GM23248 (cell line): ENCODE results near the gene CGGBP1. TPM values are rescaled to one million over a fixed set of nuclear protein-coding genes. Genes with fewer than 3 reads are reported as not detected.
A peak's percentile ranks its signal among the peaks of the same experiment; 100 is the strongest.

Source experiments
- DNase-seq: peaks from one replicate; pipeline ENCODE4 v3.0.0-alpha.2; 2015
- H2AFZ ChIP-seq: fragments of 200-600 bp; sonication (generic); 2 replicates; pipeline ENCODE4 v1.6.1; 2016; ENCODE audit warnings: antibody characterized with exemption
- H3F3A ChIP-seq: fragments of 200-600 bp; sonication (generic); 2 replicates; pipeline ENCODE4 v1.6.1; 2016; ENCODE audit warnings: mild to moderate bottlenecking, antibody characterized with exemption, mixed run types; ENCODE audit not compliant: insufficient read depth
- H3K27ac ChIP-seq: fragments of 200-600 bp; sonication (generic); 2 replicates; pipeline ENCODE4 v1.5.1; 2016; ENCODE audit warnings: mild to moderate bottlenecking
- H3K27me3 ChIP-seq: fragments of 200-600 bp; sonication (generic); replicated peaks from 2 replicates; pipeline ENCODE4 v1.6.1; 2016; ENCODE audit warnings: mild to moderate bottlenecking; ENCODE audit not compliant: insufficient read depth
- H3K36me3 ChIP-seq: fragments of 200-600 bp; sonication (generic); 2 replicates; pipeline ENCODE4 v1.6.1; 2016; ENCODE audit warnings: low read depth, mild to moderate bottlenecking
- H3K4me1 ChIP-seq: fragments of 200-600 bp; sonication (generic); 2 replicates; pipeline ENCODE4 v1.6.1; 2016; ENCODE audit warnings: mild to moderate bottlenecking; ENCODE audit not compliant: insufficient read depth
- H3K4me2 ChIP-seq: fragments of 200-600 bp; sonication (generic); one replicate; pipeline ENCODE4 v1.6.1; 2016; ENCODE audit warnings: mild to moderate bottlenecking; ENCODE audit not compliant: unreplicated experiment
- H3K4me3 ChIP-seq: fragments of 200-600 bp; sonication (generic); 2 replicates; pipeline ENCODE4 v1.5.1; 2016; ENCODE audit warnings: mild to moderate bottlenecking
- H3K79me2 ChIP-seq: fragments of 200-600 bp; sonication (generic); 2 replicates; pipeline ENCODE4 v1.6.1; 2016; ENCODE audit warnings: mild to moderate bottlenecking; ENCODE audit not compliant: insufficient read depth
- H3K9ac ChIP-seq: fragments of 200-600 bp; sonication (generic); 2 replicates; pipeline ENCODE4 v1.6.1; 2016; ENCODE audit warnings: mild to moderate bottlenecking
- H3K9me2 ChIP-seq: fragments of 200-600 bp; sonication (generic); 2 replicates; pipeline ENCODE4 v1.6.1; 2016; ENCODE audit warnings: mixed run types, mild to moderate bottlenecking, moderate library complexity; ENCODE audit not compliant: insufficient read depth
- H3K9me3 ChIP-seq: fragments of 200-600 bp; sonication (generic); one replicate; pipeline ENCODE4 v1.6.1; 2017; ENCODE audit warnings: low read depth
- H4K20me1 ChIP-seq: fragments of 200-600 bp; sonication (generic); 2 replicates; pipeline ENCODE4 v1.6.0; 2016; ENCODE audit not compliant: insufficient read depth
- EZH2 ChIP-seq: fragments of 200-600 bp; sonication (generic); IDR thresholded peaks from 2 replicates; pipeline ENCODE4 v1.6.1; 2018; ENCODE audit warnings: antibody characterized with exemption, mild to moderate bottlenecking; ENCODE audit not compliant: insufficient read depth, poor library complexity, severe bottlenecking
- EZH2phosphoT487 ChIP-seq: fragments of 200-600 bp; sonication (generic); IDR thresholded peaks from 2 replicates; pipeline ENCODE4 v1.6.1; 2018; ENCODE audit warnings: antibody characterized with exemption, moderate library complexity, mild to moderate bottlenecking, low read depth; ENCODE audit not compliant: insufficient read depth
- WGBS, 2 experiments: methylation state at CpG; one replicate each; pipeline ENCODE4 v1.1.6; 2015 to 2017; ENCODE audit warnings: low lambda C conversion rate in 2 of 2, low coverage in 1 of 2; ENCODE audit errors: missing lambda C conversion rate in 2 of 2; 5-methylcytosine and 5-hydroxymethylcytosine counted together
- in situ Hi-C: fragments of 300-500 bp; cut with MboI; formaldehyde crosslinking; loops from 2 replicates; pipeline ENCODE4 v1.15.0; 2020
- polyA plus RNA-seq: library from polyadenylated mRNA; unstranded; fragments of >200 nt; fragmentation: Nextera tagmentation; extraction: Ambion mirVana; gene quantifications from 2 replicates; pipeline ENCODE4 v1.2.1, GENCODE V29; 2016
- total RNA-seq: library from RNA; depleted of rRNA; stranded (reverse); fragments of >200 nt; shearing (Covaris generic); gene quantifications from 2 replicates; pipeline ENCODE4 v1.2.3, GENCODE V29; 2014

Gene CGGBP1
- total and polyA plus RNA-seq, 2 experiments from 2014 or later, result 51.1 to 61.4 TPM

- no peaks in the 10 kb centered on the region for H3K9me2 ChIP-seq
- DNase-seq, result no peak
- no peaks in the 10 kb centered on the region for H3K27me3 ChIP-seq
- no peaks in the 10 kb centered on the region for H3K79me2 ChIP-seq
- TF ChIP-seq EZH2phosphoT487 (no peak), EZH2 (no peak)
- peaks cover 14% of the 10 kb centered on the region; the same call in 1 of the 2 replicates for H3F3A ChIP-seq
- H3K4me2 ChIP-seq, result no peak overlapping the region
- 91 to 94% methylated on average over 3 of the region's 3 CpGs for WGBS, 2 experiments
- H3K9ac ChIP-seq, result no peak overlapping the region
- no peaks in the 10 kb centered on the region for H3K36me3 ChIP-seq
- H4K20me1 ChIP-seq, result no peaks in the 10 kb centered on the region
- peaks cover 14% of the 10 kb centered on the region for H3K4me1 ChIP-seq
- no peak overlapping the region for H2AFZ ChIP-seq
- H3K9me3 ChIP-seq, result no peaks in the 10 kb centered on the region
- no peak overlapping the region for H3K27ac ChIP-seq
- H3K4me3 ChIP-seq, result no peak overlapping the region
- in situ Hi-C loops, result loop anchor here (25.0 kb wide), 1 partner anchor 1254 kb away; no protein-coding TSS in a partner anchor
Measured at GRCh38 chr3:88041005-88041404, 17.8 kb downstream of the CGGBP1 start.

GRCh38 chr3:88040529-88040928 lies 18.3 kb downstream of the CGGBP1 start:
- Histone ChIP-seq H3K36me3 (no peaks in the 10 kb centered on the region), H4K20me1 (no peaks in the 10 kb centered on the region), H3K4me1 (peaks cover 14% of the 10 kb centered on the region), H3K9me2 (no peaks in the 10 kb centered on the region), H3K27me3 (no peaks in the 10 kb centered on the region), H3K79me2 (no peaks in the 10 kb centered on the region), H2AFZ (no peak overlapping the region), H3K27ac (no peak overlapping the region), H3F3A (peaks cover 14% of the 10 kb centered on the region; the same call in 1 of the 2 replicates), H3K4me2 (no peak overlapping the region), H3K9me3 (no peaks in the 10 kb centered on the region), H3K4me3 (no peak overlapping the region), H3K9ac (no peak overlapping the region)
- in situ Hi-C loops, result loop anchor here (25.0 kb wide), 1 partner anchor 1253 kb away; no protein-coding TSS in a partner anchor
- DNase-seq, result no peak
- WGBS, 2 experiments, result 89 to 92% methylated on average over 4 of the region's 4 CpGs
- TF ChIP-seq EZH2 (no peak), EZH2phosphoT487 (no peak)

DNA sequence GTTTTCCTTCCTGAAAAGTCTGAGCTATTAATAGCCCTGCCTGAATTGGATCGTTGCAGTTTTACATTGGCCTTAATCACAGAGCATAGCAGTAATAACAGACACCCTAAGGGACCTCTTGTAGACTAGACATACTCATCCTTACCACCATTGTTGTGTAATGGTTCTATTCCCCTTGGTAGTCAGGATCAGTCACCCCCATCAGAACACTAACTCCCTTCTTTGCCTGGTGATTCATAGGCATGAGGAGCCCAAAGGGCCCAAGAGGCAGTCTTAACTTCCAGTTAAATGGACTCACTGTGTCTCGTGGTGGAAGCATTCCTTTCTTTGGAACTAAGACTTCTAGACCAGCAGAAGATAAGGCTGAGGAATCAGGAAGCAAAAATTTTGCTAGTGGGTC lies 20.2 kb downstream of the CGGBP1 start:
- H4K20me1 ChIP-seq, result no peaks in the 10 kb centered on the region
- DNase-seq, result peak; percentile 94
- 0 out of 2 replicates have a peak overlapping the region, but pooled peaks have one; percentile 15 for H3K9ac ChIP-seq
- no peaks in the 10 kb centered on the region for H3K9me2 ChIP-seq
- no peak overlapping the region for H3K4me3 ChIP-seq
- H3K4me1 ChIP-seq, result peaks cover 10% of the 10 kb centered on the region
- H3F3A ChIP-seq, result peaks cover 14% of the 10 kb centered on the region; the same call in 1 of the 2 replicates
- no peaks in the 10 kb centered on the region for H3K79me2 ChIP-seq
- H3K4me2 ChIP-seq, result peak overlapping the region; percentile 34
- in situ Hi-C loops, result loop anchor here (25.0 kb wide), 1 partner anchor 1251 kb away; no protein-coding TSS in a partner anchor
- H3K27me3 ChIP-seq, result no peaks in the 10 kb centered on the region
- no peaks in the 10 kb centered on the region for H3K36me3 ChIP-seq
- H3K9me3 ChIP-seq, result no peaks in the 10 kb centered on the region
- peak overlapping the region; percentile 37 for H2AFZ ChIP-seq
- WGBS, 2 experiments, result 2 to 6% methylated on average over 2 of the region's 2 CpGs
- peak overlapping the region; percentile 78 for H3K27ac ChIP-seq
- TF ChIP-seq EZH2phosphoT487, result no peak
- TF ChIP-seq EZH2, result no peak

DNA sequence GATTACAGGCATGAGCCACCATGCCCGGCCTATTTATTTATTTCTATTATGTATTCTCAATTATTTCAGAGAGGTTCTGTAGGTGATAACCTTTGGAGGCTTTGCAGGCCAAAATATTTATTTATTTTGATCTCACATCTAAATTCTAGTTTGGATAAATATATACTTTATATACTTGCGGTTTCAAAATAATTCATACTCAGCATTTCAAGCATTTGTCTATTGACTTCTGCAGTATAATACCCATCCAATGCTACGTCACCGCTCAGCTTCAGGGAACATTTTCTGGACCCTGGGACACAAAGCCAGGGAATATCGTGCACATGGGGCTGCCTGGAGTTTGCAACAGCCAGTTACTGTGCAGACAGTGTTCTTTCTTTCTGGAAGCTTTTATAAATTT lies 22.6 kb downstream of the CGGBP1 start:
- WGBS, 2 experiments, result 82 to 90% methylated on average over 5 of the region's 5 CpGs
- no peak overlapping the region for H2AFZ ChIP-seq
- in situ Hi-C loops, result loop anchor here (25.0 kb wide), 1 partner anchor 1249 kb away; no protein-coding TSS in a partner anchor
- H3K27me3 ChIP-seq, result no peaks in the 10 kb centered on the region
- H3K36me3 ChIP-seq, result no peaks in the 10 kb centered on the region
- no peaks in the 10 kb centered on the region for H3K9me2 ChIP-seq
- H3K9ac ChIP-seq, result no peak overlapping the region
- H3K79me2 ChIP-seq, result no peaks in the 10 kb centered on the region
- H3K4me3 ChIP-seq, result no peak overlapping the region
- H4K20me1 ChIP-seq, result no peaks in the 10 kb centered on the region
- no peak overlapping the region for H3K27ac ChIP-seq
- H3F3A ChIP-seq, result peaks cover 14% of the 10 kb centered on the region; the same call in 1 of the 2 replicates
- no peak overlapping the region for H3K4me2 ChIP-seq
- no peaks in the 10 kb centered on the region for H3K9me3 ChIP-seq
- TF ChIP-seq EZH2phosphoT487 (no peak), EZH2 (no peak)
- DNase-seq, result no peak
- H3K4me1 ChIP-seq, result peaks cover 20% of the 10 kb centered on the region
